ENCODE data around the gene ACTR10.

Gene ACTR10

DNA sequence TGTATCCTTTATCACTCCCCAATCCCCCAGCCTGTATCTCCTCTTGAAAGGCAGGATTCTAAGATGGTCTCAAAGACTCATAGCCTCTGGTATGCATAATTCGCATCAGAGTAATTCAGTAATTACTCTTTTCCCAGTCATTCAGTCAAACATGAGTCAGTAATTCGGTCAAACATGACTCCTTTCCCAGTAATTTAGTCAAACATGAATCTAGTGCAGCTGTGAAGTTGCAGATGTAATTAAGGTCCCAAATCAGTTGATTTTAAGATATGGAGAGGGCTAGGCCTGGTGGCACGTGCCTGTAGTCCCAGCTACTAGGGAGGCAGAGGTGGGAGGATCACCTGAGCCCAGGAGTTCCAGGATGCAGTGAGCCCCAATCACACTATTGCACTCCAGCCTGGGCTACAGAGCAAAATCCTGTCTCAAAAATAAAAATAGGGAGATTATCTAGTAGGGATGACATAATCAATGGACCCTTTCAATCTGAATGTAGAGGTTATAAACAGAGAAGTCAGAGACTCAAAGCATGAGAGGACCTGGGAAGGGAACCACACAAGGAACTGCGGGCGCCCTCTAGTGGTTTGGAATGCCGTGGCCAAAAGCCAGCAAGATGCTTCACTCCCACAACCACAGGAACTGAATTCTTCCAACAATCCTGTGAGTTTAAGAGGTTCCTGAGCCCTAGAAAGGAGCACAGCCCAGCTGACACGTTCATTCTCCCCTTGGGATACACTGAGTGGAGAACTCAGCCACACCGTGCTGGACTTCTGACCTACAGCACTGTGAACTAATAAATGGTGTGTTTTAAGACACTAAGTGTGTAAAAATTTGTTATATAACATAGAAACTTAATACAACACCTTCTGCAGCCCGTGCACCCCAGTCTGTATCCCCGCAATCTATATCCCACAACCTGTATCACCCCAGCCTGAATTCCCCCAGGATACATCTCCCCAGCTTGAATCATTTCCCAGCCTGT lies 33.7 kb upstream of the ACTR10 start:
- TF ChIP-seq, protein P1, sequence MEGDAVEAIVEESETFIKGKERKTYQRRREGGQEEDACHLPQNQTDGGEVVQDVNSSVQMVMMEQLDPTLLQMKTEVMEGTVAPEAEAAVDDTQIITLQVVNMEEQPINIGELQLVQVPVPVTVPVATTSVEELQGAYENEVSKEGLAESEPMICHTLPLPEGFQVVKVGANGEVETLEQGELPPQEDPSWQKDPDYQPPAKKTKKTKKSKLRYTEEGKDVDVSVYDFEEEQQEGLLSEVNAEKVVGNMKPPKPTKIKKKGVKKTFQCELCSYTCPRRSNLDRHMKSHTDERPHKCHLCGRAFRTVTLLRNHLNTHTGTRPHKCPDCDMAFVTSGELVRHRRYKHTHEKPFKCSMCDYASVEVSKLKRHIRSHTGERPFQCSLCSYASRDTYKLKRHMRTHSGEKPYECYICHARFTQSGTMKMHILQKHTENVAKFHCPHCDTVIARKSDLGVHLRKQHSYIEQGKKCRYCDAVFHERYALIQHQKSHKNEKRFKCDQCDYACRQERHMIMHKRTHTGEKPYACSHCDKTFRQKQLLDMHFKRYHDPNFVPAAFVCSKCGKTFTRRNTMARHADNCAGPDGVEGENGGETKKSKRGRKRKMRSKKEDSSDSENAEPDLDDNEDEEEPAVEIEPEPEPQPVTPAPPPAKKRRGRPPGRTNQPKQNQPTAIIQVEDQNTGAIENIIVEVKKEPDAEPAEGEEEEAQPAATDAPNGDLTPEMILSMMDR (IDR thresholded peaks at IDR 0.05; ENCODE audit: low read depth, low read length) = peak; percentile 98
- no peak overlapping the region for H3K4me3 ChIP-seq (ENCODE audit: low read depth, low read length)

DNA sequence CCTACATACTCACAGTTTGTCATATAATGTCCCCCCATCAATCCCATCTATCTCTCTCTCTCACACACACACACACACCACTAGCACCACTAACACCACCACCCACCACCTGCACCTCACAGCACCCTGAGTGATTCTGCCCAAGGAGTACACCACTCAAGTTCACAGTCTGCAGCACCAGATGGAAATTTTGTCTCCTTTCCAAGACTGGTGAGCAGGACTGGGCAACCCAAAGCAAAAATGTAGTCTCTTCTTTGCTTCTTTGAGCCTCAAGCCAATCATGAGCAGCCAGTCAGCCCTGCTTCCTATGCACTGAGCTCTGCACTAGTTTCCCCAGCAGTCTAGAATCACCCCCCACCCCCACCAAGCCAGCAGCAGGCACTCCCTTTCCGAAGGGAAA lies 32.9 kb upstream of the ACTR10 start:
- no peaks in the 10 kb centered on the region for H3K9me3 ChIP-seq
- no peaks in the 10 kb centered on the region for H3K27me3 ChIP-seq
- TF ChIP-seq, protein P1 (IDR thresholded peaks at IDR 0.05; ENCODE audit: low read depth, low read length) = no peak
- H3K4me3 ChIP-seq (ENCODE audit: low read depth, low read length) = no peak overlapping the region
- no peak for DNase-seq
- peaks cover 9% of the 10 kb centered on the region for H3K4me1 ChIP-seq
- H3K36me3 ChIP-seq = no peaks in the 10 kb centered on the region

More for the DNA sequence above, 33.7 kb upstream of the ACTR10 start:
- H3K9me3 ChIP-seq = no peaks in the 10 kb centered on the region
- peak; percentile 88 for DNase-seq
- no peaks in the 10 kb centered on the region for H3K36me3 ChIP-seq
- no peaks in the 10 kb centered on the region for H3K27me3 ChIP-seq
- H3K4me1 ChIP-seq = peaks cover 5% of the 10 kb centered on the region

DNA sequence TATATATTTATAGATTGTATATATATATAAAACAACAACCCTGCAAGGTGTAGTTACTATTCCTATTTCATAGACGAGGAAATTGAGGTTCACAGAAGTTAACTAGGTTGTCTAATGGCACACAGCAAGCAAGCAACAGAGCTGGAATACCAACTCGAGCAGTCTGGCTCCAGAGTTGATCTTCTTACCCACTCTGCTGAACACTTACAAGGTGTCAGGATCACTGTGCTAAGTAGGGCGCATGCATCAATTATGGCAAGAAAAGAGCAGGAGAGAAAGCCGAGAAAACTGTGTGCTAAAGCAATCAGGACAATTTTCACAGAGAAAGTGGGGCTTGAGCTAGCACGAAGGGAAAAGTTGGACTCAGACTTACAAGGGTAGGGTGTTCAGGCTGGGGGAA lies 32.1 kb upstream of the ACTR10 start:
- Histone ChIP-seq H3K4me3 (ENCODE audit: low read depth, low read length) (no peak overlapping the region), H3K36me3 (no peaks in the 10 kb centered on the region), H3K4me1 (peaks cover 9% of the 10 kb centered on the region), H3K27me3 (no peaks in the 10 kb centered on the region), H3K9me3 (no peaks in the 10 kb centered on the region)
- DNase-seq = no peak
- TF ChIP-seq, protein P1 (IDR thresholded peaks at IDR 0.05; ENCODE audit: low read depth, low read length) = no peak

DNA sequence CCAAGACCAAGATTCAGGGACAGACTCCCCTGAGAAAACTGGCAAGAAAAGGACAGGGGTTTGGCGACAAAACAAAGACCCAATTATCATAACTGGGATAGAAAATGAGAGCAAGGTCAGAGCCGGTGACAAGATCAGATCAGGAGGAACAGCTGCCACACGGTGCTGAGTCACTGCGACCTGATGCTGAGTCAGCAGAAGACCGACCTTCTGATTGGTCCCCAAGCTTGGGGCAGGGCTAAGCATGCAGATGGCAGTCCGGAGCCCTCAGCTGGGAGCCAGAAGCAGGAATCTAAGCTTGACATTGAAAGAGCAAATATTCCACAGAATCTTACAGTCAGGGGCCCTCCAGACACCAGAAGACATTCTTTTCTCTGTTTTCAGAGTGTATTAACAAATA lies 28.9 kb upstream of the ACTR10 start:
- Histone ChIP-seq H3K4me3 (ENCODE audit: low read depth, low read length) (peak overlapping the region; percentile 25), H3K9me3 (no peaks in the 10 kb centered on the region), H3K4me1 (peaks cover 9% of the 10 kb centered on the region), H3K36me3 (no peaks in the 10 kb centered on the region), H3K27me3 (no peaks in the 10 kb centered on the region)
- TF ChIP-seq, protein P1 (IDR thresholded peaks at IDR 0.05; ENCODE audit: low read depth, low read length) = no peak
- peak; percentile 93 for DNase-seq

DNA sequence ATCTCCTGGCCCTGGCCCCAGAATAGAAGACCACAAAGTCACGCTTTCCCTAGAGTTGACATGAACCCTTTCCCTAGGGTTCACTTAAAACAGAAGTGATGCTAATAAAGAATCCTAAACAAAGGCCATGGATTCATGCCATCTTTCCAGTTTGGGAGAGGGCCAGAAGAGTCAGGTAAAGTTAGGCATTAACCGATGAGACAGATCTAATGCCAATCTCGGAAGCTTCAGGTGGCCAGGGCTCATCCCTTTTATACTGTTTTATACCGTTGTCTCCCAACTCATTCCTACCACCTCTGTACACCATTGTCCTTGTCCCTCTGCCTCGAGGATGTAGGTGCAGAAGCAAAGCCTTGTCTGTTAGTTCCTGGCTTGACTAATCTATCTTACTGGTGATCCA lies 22.8 kb upstream of the ACTR10 start:
- H3K36me3 ChIP-seq = no peaks in the 10 kb centered on the region
- no peak for DNase-seq
- H3K4me3 ChIP-seq (ENCODE audit: low read depth, low read length) = no peak overlapping the region
- no peaks in the 10 kb centered on the region for H3K4me1 ChIP-seq
- H3K27me3 ChIP-seq = no peaks in the 10 kb centered on the region
- H3K9me3 ChIP-seq = no peaks in the 10 kb centered on the region
- TF ChIP-seq, protein P1 (IDR thresholded peaks at IDR 0.05; ENCODE audit: low read depth, low read length) = no peak

DNA sequence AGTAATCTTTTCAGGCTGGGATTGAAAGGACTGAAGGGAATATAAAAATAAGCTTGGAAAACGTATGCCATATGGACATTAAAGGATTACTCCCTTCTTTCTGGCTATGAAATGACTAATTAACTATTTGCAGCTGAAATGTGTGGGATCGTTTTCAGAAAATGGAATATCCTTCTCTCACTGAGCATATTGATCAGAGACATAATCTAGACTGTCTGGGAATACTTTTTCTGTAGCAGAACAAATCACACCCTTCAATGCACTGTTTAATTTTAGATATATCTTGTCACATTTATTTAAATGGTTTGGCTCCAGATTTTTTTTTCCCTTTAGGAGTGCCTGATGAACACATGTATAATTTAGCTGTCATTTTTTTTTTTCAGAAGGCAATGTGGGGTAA lies 10.8 kb upstream of the ACTR10 start:
- DNase-seq = no peak
- H3K27me3 ChIP-seq = 0 out of 2 replicates have a peak, but pooled peaks cover 3% of the 10 kb centered on the region
- TF ChIP-seq, protein P1 (IDR thresholded peaks at IDR 0.05; ENCODE audit: low read depth, low read length) = no peak
- no peaks in the 10 kb centered on the region for H3K9me3 ChIP-seq
- no peaks in the 10 kb centered on the region for H3K4me1 ChIP-seq
- H3K36me3 ChIP-seq = no peaks in the 10 kb centered on the region
- no peak overlapping the region for H3K4me3 ChIP-seq (ENCODE audit: low read depth, low read length)

Measured in BE2C (cell line).